Measurements from ENCODE around the gene PACS1. TPM values are rescaled to one million over a fixed set of nuclear protein-coding genes. Genes with fewer than 3 reads are reported as not detected.
A peak's percentile ranks its signal among the peaks of the same experiment; 100 is the strongest.

PACS1 gene
- total RNA-seq, 2 donors from 2014 or later = 104 to 114 TPM

GRCh38 chr11:66056501-66056900 lies 13.6 kb upstream of the PACS1 start:
- ATAC-seq (replicated peaks in 1 of 2) (no peak), DNase-seq (no peak)
- peaks cover 49% of the 10 kb centered on the region for H3K4me1 Mint-ChIP-seq (ENCODE audit: low read depth)
- no peak overlapping the region for H3K4me3 Mint-ChIP-seq
- no peaks in the 10 kb centered on the region for H3K27me3 Mint-ChIP-seq (ENCODE audit: low read depth)
- peaks cover 27 to 57% of the 10 kb centered on the region in 2 donors for H3K36me3 Mint-ChIP-seq (ENCODE audit: insufficient read depth in 2 of 2)
- peak overlapping the region; percentile 65 for H3K27ac Mint-ChIP-seq
- H3K9me3 Mint-ChIP-seq = no peaks in the 10 kb centered on the region

GRCh38 chr11:66059966-66060680 lies 9.9 kb upstream of the PACS1 start:
- Mint-ChIP-seq H3K4me1 (ENCODE audit: low read depth) (peaks cover 46% of the 10 kb centered on the region), H3K36me3 (ENCODE audit: insufficient read depth in 2 of 2) (peaks cover 25 to 63% of the 10 kb centered on the region in 2 donors), H3K27me3 (ENCODE audit: low read depth) (no peaks in the 10 kb centered on the region), H3K27ac (peak overlapping the region; percentile 61), H3K4me3 (peak overlapping the region in 1 of 2 donors; percentile 3), H3K9me3 (peaks cover 0 to under 1% of the 10 kb centered on the region in 2 donors)
- no peak for ATAC-seq (replicated peaks in 1 of 2)
- DNase-seq = no peak

- Mint-ChIP-seq H3K27me3 (ENCODE audit: low read depth) (no peaks in the 10 kb centered on the region), H3K27ac (peak overlapping the region; percentile 69), H3K36me3 (ENCODE audit: insufficient read depth in 2 of 2) (peaks cover 24 to 63% of the 10 kb centered on the region in 2 donors), H3K4me3 (no peak overlapping the region), H3K4me1 (ENCODE audit: low read depth) (peaks cover 51% of the 10 kb centered on the region), H3K9me3 (peaks cover 0 to 3% of the 10 kb centered on the region in 2 donors)
- no peak for DNase-seq
- ATAC-seq (replicated peaks in 1 of 2) = peak in 1 of 2 donors; percentile 35
Measured at GRCh38 chr11:66061268-66061667, 8.8 kb upstream of the PACS1 start.

DNA sequence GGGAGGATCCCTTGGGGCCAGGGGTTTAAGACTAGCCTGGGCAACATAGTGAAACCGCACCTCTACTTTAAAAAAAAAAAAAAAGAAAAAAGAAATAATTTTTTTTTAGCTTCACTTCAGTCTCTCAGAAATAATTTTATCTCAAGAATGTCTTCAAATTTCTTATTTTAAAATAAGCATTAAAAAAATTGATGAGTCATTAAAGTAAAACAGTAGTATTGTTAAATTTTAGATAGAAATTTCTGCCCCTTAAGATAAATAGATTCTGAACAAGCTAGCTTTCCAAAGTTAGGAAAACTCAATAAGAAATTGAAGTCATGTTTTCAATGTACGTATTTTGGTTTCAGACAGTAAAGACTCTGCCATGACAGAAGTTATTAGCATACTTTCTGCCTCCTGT lies 7.7 kb upstream of the PACS1 start:
- Mint-ChIP-seq H3K36me3 (ENCODE audit: insufficient read depth in 2 of 2) (peaks cover 20 to 63% of the 10 kb centered on the region in 2 donors), H3K27me3 (ENCODE audit: low read depth) (no peaks in the 10 kb centered on the region), H3K4me1 (ENCODE audit: low read depth) (peaks cover 62% of the 10 kb centered on the region), H3K9me3 (peaks cover 0 to 3% of the 10 kb centered on the region in 2 donors), H3K4me3 (no peak overlapping the region), H3K27ac (peak overlapping the region; percentile 84)
- DNase-seq (no peak), ATAC-seq (replicated peaks in 1 of 2) (no peak)

DNA sequence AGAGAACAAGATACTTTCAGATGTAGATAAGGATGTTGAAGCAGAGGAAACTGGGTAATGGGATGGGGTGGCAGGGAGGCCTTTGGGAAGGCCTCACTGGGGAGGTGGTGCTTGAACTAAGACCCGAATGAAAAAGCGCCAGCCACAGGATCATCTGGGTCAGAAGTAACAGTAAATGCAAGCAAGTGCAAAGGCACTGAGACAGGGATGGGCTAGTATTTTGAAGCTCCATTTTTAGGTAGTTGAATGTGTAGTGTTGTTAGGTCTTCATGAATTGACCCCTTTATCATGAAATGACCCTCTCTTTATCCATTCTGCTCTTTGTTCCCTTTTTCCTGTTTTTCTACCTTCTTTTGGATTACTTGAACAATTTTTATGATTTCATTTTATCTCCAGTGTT lies 6.2 kb upstream of the PACS1 start:
- Mint-ChIP-seq H3K9me3 (peaks cover 0 to 3% of the 10 kb centered on the region in 2 donors), H3K36me3 (ENCODE audit: insufficient read depth in 2 of 2) (peaks cover 20 to 57% of the 10 kb centered on the region in 2 donors), H3K27ac (peak overlapping the region; percentile 84), H3K27me3 (ENCODE audit: low read depth) (no peaks in the 10 kb centered on the region), H3K4me3 (no peak overlapping the region), H3K4me1 (ENCODE audit: low read depth) (peaks cover 66% of the 10 kb centered on the region)
- ATAC-seq (replicated peaks in 1 of 2) (no peak), DNase-seq (no peak)

- H3K9me3 Mint-ChIP-seq = peaks cover 0 to 3% of the 10 kb centered on the region in 2 donors
- ATAC-seq (replicated peaks in 1 of 2) (no peak), DNase-seq (no peak)
- no peak overlapping the region for H3K4me3 Mint-ChIP-seq
- no peaks in the 10 kb centered on the region for H3K27me3 Mint-ChIP-seq (ENCODE audit: low read depth)
- peaks cover 22 to 59% of the 10 kb centered on the region in 2 donors for H3K36me3 Mint-ChIP-seq (ENCODE audit: insufficient read depth in 2 of 2)
- peaks cover 72% of the 10 kb centered on the region for H3K4me1 Mint-ChIP-seq (ENCODE audit: low read depth)
- peak overlapping the region; percentile 81 for H3K27ac Mint-ChIP-seq
Measured at GRCh38 chr11:66064571-66064970, 5.5 kb upstream of the PACS1 start.

GRCh38 chr11:66066751-66067150 lies 3.3 kb upstream of the PACS1 start:
- H3K4me3 Mint-ChIP-seq = no peak overlapping the region
- H3K4me1 Mint-ChIP-seq (ENCODE audit: low read depth) = peaks cover 56% of the 10 kb centered on the region
- DNase-seq = no peak
- ATAC-seq (replicated peaks in 1 of 2) = no peak
- peaks cover 20 to 47% of the 10 kb centered on the region in 2 donors for H3K36me3 Mint-ChIP-seq (ENCODE audit: insufficient read depth in 2 of 2)
- no peaks in the 10 kb centered on the region for H3K27me3 Mint-ChIP-seq (ENCODE audit: low read depth)
- peaks cover 0 to 3% of the 10 kb centered on the region in 2 donors for H3K9me3 Mint-ChIP-seq
- peak overlapping the region; percentile 49 for H3K27ac Mint-ChIP-seq

DNA sequence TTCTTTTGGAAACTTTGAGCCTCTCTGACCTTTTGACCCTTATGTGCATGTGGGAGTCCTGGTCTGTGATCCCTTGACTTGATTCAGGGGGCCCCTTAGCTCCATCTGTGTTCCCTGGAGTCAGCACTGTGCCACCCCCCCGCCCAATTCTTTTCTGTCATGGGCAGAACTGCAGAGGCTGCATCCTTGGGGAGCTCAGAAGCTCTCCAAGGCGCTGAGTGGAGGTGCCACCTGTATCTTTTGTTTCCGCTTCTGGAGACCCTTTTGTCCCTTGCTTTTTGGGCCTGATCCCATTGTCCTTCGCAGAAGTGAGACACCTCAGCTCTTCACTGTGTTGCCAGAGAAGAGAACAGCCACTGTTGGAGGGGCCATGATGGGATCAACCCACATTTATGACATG lies 2.4 kb upstream of the PACS1 start:
- Mint-ChIP-seq H3K4me1 (ENCODE audit: low read depth) (peaks cover 64% of the 10 kb centered on the region), H3K9me3 (peaks cover 0 to 3% of the 10 kb centered on the region in 2 donors), H3K27ac (peak overlapping the region; percentile 93), H3K36me3 (ENCODE audit: insufficient read depth in 2 of 2) (peaks cover 20 to 50% of the 10 kb centered on the region in 2 donors), H3K27me3 (ENCODE audit: low read depth) (no peaks in the 10 kb centered on the region), H3K4me3 (peak overlapping the region in 1 of 2 donors; percentile 61)
- no peak for DNase-seq
- ATAC-seq (replicated peaks in 1 of 2) = no peak

GRCh38 chr11:66068154-66068821 lies 1.8 kb upstream of the PACS1 start:
- Mint-ChIP-seq H3K4me3 (peak overlapping the region; percentile 61 to 88), H3K36me3 (ENCODE audit: insufficient read depth in 2 of 2) (peaks cover 15 to 48% of the 10 kb centered on the region in 2 donors), H3K27me3 (ENCODE audit: low read depth) (no peaks in the 10 kb centered on the region), H3K9me3 (peaks cover 0 to 3% of the 10 kb centered on the region in 2 donors), H3K4me1 (ENCODE audit: low read depth) (peaks cover 67% of the 10 kb centered on the region), H3K27ac (peak overlapping the region; percentile 93)
- DNase-seq (peak; percentile 77 to 81), ATAC-seq (replicated peaks in 1 of 2) (peak; percentile 33 to 38)

DNA sequence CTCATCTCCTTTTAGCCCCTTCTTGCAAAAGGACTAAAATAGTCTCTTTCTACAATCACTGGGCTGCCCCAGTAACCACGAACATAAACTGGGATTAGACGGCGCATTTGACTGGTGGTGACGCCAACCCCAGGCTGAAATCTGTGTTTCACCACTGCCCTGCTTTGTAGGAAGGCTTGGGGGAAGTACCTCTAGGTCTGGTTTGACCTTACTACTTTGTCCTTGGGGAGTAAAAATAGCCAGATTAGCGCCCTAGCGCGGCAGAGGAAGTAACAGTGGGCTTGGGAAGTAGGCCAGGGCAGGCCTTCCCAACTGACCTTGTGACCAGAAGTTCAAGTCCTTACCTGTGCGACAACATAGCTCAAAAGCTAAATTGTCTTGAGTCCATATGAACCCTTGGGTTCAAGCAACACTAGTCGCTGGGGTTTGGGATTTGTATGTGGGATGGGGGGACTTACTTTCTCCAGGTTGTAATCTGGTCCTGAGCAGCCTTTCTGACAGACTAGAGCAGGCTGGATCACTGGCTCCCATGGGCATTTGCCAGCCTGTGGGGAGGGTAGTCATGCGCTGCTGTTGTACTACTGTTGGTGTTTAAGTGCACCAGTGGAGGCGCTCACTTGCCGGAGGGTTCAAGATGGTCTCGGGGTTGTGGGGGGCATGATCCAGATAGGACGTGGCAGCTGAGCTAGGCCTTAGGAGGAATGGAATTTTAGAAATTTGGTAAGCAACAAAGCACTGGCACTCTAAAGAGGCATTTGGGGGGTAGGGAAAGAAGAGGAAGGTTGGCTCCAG lies 953 bp upstream of the PACS1 start:
- no peaks in the 10 kb centered on the region for H3K27me3 Mint-ChIP-seq (ENCODE audit: low read depth)
- H3K9me3 Mint-ChIP-seq = peaks cover 0 to 3% of the 10 kb centered on the region in 2 donors
- H3K4me3 Mint-ChIP-seq = peak overlapping the region; percentile 88 to 89
- peaks cover 14 to 41% of the 10 kb centered on the region in 2 donors for H3K36me3 Mint-ChIP-seq (ENCODE audit: insufficient read depth in 2 of 2)
- DNase-seq (peak; percentile 42 to 43), ATAC-seq (replicated peaks in 1 of 2) (peak; percentile 29 to 33)
- peak overlapping the region; percentile 93 for H3K27ac Mint-ChIP-seq
- H3K4me1 Mint-ChIP-seq (ENCODE audit: low read depth) = peaks cover 67% of the 10 kb centered on the region

DNA sequence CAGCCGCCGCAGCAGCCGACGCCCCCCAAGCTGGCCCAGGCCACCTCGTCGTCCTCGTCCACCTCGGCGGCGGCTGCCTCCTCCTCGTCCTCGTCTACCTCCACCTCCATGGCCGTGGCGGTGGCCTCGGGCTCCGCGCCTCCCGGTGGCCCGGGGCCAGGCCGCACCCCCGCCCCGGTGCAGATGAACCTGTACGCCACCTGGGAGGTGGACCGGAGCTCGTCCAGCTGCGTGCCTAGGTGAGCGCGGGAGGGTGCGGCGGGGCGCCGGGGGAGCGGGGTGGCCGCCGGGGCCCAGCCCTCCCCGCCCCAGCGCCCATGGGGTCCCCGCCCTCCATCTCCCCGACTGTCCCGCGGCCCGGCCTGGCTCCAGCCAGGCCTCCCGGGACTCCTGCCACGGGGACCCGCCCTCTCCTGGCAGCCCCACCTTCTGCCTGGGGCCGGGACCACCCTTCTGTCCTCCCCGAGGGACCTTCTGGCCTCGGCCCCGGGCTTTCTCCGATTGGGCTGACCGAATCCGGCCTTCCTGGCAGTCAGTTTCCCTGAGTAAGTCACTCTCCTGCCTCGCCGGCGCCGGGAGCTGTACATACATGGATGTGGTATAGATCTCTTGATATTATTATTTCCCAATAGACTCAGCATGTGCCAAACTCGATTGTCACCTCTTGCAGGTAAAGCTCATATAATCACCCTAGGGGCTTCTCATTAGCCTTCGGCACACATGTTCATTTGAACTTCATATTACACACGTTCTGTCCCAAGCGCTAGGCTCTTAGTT lies 720 bp downstream of the PACS1 start:
- peak; percentile 8 to 19 for ATAC-seq (replicated peaks in 1 of 2)
- H3K36me3 Mint-ChIP-seq (ENCODE audit: insufficient read depth in 2 of 2) = peaks cover 9 to 30% of the 10 kb centered on the region in 2 donors

DNA sequence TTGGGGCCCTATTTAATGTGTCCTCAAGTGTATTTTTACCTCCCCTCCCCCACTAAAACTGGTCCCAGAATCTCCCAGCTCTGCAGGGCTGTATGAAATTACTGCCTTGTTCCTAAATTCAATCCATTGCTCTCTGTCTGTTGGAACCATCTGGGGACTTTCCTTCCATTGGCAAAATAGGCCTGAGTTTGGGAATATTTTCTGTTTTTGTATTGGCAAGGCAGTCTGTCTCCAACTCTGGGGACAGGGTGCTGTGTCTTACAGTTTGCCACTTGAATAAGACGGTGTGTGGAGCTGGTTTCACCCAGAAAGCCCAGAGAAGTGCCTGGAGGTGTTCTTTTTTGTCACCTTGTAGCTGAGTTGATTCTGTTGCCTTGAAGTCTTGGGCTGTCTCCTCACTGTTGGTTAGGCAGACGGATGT lies 1.3 kb downstream of the PACS1 start:
- ATAC-seq (replicated peaks in 1 of 2) = no peak
- no peak for DNase-seq
- peaks cover 67% of the 10 kb centered on the region for H3K4me1 Mint-ChIP-seq (ENCODE audit: low read depth)
- no peaks in the 10 kb centered on the region for H3K27me3 Mint-ChIP-seq (ENCODE audit: low read depth)
- peak overlapping the region; percentile 92 to 94 for H3K4me3 Mint-ChIP-seq
- peaks cover 9 to 26% of the 10 kb centered on the region in 2 donors for H3K36me3 Mint-ChIP-seq (ENCODE audit: insufficient read depth in 2 of 2)
- H3K27ac Mint-ChIP-seq = peak overlapping the region; percentile 98
- no peaks in the 10 kb centered on the region for H3K9me3 Mint-ChIP-seq

More for the DNA sequence above, 720 bp downstream of the PACS1 start:
- Mint-ChIP-seq H3K27me3 (ENCODE audit: low read depth) (no peaks in the 10 kb centered on the region), H3K4me3 (peak overlapping the region; percentile 92 to 94), H3K9me3 (no peaks in the 10 kb centered on the region), H3K4me1 (ENCODE audit: low read depth) (peaks cover 67% of the 10 kb centered on the region), H3K27ac (peak overlapping the region; percentile 98)
- peak in 1 of 2 donors; percentile 31 for DNase-seq
